ENCODE results near the gene DNAAF5. TPM values are rescaled to one million over a fixed set of nuclear protein-coding genes. Genes with fewer than 3 reads are reported as not detected.

DNAAF5 gene
- total and polyA plus RNA-seq, 2 of the 4 experiments (the other 2 are of a cell fraction): 12.4 to 32.6 TPM

- ATAC-seq (ENCODE audit: low read depth) (no peak), DNase-seq (no peak)
- Histone ChIP-seq H2BK120ac (ENCODE audit: low read depth, low read length) (no peak overlapping the region), H3K9me3 (ENCODE audit: control insufficient read depth, insufficient read depth, low read length) (no peaks in the 10 kb centered on the region), H3K27me3 (ENCODE audit: control insufficient read depth, insufficient read depth, low read length) (no peaks in the 10 kb centered on the region), H2BK5ac (ENCODE audit: low read depth, low read length, poor library complexity, severe bottlenecking) (no peak overlapping the region), H2AK5ac (ENCODE audit: low read depth, low read length) (no peak overlapping the region), H3K9me1 (ENCODE audit: insufficient read depth, low read length) (no peaks in the 10 kb centered on the region; the same call in 1 of the 2 replicates), H3K36me3 (ENCODE audit: control insufficient read depth, insufficient read depth, low read length) (peaks cover 34% of the 10 kb centered on the region), H3K79me1 (ENCODE audit: low read depth in 1 of 2, low read length in 2 of 2) (no peaks in the 10 kb centered on the region), H3K4me3 (ENCODE audit: insufficient read depth, low read depth, low read length) (no peak overlapping the region), H3K56ac (ENCODE audit: extremely low read depth, insufficient read depth, low read length) (no peak overlapping the region), H3K27ac (ENCODE audit: insufficient read depth, low read length) (no peak overlapping the region), H4K91ac (ENCODE audit: insufficient read depth, low read depth, low read length) (no peak overlapping the region), H3K23ac (ENCODE audit: low read depth, low read length) (no peak overlapping the region), H3K14ac (replicated peaks; ENCODE audit: low read depth, low read length) (no peak overlapping the region), H2AK9ac (replicated peaks; ENCODE audit: low read depth, low read length, poor library complexity) (no peak overlapping the region), H3K4me2 (ENCODE audit: low read depth, low read length) (no peak overlapping the region), H3K4ac (ENCODE audit: low read depth, low read length) (no peak overlapping the region), H4K20me1 (ENCODE audit: insufficient read depth, low read length) (no peaks in the 10 kb centered on the region; the same call in 1 of the 2 replicates), H3K9ac (ENCODE audit: low read depth, low read length) (no peak overlapping the region), H3K4me1 (ENCODE audit: control insufficient read depth, insufficient read depth, low read length) (peaks cover 6% of the 10 kb centered on the region), H4K8ac (ENCODE audit: low read depth in 2 of 2, low read length in 2 of 2) (no peak overlapping the region), H2BK20ac (ENCODE audit: low read depth, low read length) (no peak overlapping the region), H3K18ac (ENCODE audit: low read depth, low read length) (no peak overlapping the region), H4K5ac (ENCODE audit: low read depth, low read length) (no peak overlapping the region), H2AFZ (replicated peaks; ENCODE audit: low read length, poor library complexity) (no peak overlapping the region), H2BK15ac (ENCODE audit: low read depth, low read length) (no peak overlapping the region)
- intact Hi-C loops (cut with micrococcal nuclease) (no loop called here), dilution Hi-C loops (cut with HindIII; ENCODE audit: low sequenced_read_pairs, unreplicated experiment) (no loop called here), in situ Hi-C loops (cut with MboI; ENCODE audit: low sequenced_read_pairs) (no loop called here)
- 98% methylated on average over 59 of the region's 80 CpGs; no CpG with 5 or more reads in 1 of the 2 experiments for WGBS, 2 experiments (ENCODE audit: extremely low coverage in 2 of 2, insufficient read length in 1 of 2)
- POLR2A ChIA-PET (ENCODE audit: unreplicated experiment): no interaction called here
- BruUV-seq (replicated peaks): no TSS peak
- CTCF ChIA-PET: interaction anchor here (0.9 kb wide), 1 partner anchor 91 kb away, joined by 3 read pairs; no protein-coding TSS in a partner anchor
- TF ChIP-seq BHLHE40 (IDR thresholded peaks at IDR 0.05; ENCODE audit: low read depth, low read length) (no peak), RFX5 (IDR thresholded peaks at IDR 0.05; ENCODE audit: low read depth, low read length) (no peak), MAZ (IDR thresholded peaks at IDR 0.05; ENCODE audit: borderline replicate concordance, low read depth, low read length) (no peak), CEBPB (IDR thresholded peaks at IDR 0.05; ENCODE audit: low read depth, low read length) (no peak), CTCF (conservative IDR thresholded peaks at IDR 0.05; ENCODE audit: low read depth, low read length) (no peak), NFE2L2 (IDR thresholded peaks at IDR 0.05; ENCODE audit: low read depth, low read length) (no peak), CHD1 (IDR thresholded peaks at IDR 0.05; ENCODE audit: low read depth, low read length) (no peak), RAD21 (IDR thresholded peaks at IDR 0.05; ENCODE audit: low read length) (no peak), USF2 (IDR thresholded peaks at IDR 0.05; ENCODE audit: low read depth, low read length) (no peak), RCOR1 (IDR thresholded peaks at IDR 0.05; ENCODE audit: insufficient replicate concordance, low read length) (no peak), FOS (IDR thresholded peaks at IDR 0.05; ENCODE audit: low read depth, low read length) (no peak), MAFK (IDR thresholded peaks at IDR 0.05; ENCODE audit: low read depth, low read length) (no peak), MXI1 (IDR thresholded peaks at IDR 0.05; ENCODE audit: borderline replicate concordance, low read depth, low read length) (no peak), POLR2A (IDR thresholded peaks at IDR 0.05; ENCODE audit: low read depth, low read length) (no peak), SMC3 (IDR thresholded peaks at IDR 0.05; ENCODE audit: low read depth, low read length) (no peak)
- TF ChIP-seq, protein P1, sequence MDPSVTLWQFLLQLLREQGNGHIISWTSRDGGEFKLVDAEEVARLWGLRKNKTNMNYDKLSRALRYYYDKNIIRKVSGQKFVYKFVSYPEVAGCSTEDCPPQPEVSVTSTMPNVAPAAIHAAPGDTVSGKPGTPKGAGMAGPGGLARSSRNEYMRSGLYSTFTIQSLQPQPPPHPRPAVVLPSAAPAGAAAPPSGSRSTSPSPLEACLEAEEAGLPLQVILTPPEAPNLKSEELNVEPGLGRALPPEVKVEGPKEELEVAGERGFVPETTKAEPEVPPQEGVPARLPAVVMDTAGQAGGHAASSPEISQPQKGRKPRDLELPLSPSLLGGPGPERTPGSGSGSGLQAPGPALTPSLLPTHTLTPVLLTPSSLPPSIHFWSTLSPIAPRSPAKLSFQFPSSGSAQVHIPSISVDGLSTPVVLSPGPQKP (IDR thresholded peaks at IDR 0.05; ENCODE audit: borderline replicate concordance, low read depth, low read length): no peak
These were observed 55.5 kb downstream of the DNAAF5 start for GRCh38 chr7:781936-782529.
